HG03097 (cell line): ENCODE measurements around the gene IRF2.
A peak's percentile ranks its signal among the peaks of the same experiment; 100 is the strongest.

Source experiments
- ATAC-seq: cut with Tn5 transposase; IDR thresholded peaks from one replicate; pipeline ENCODE4 v1.9.1; 2021; ENCODE audit not compliant: unreplicated experiment, low FRiP score

The IRF2 gene

DNA sequence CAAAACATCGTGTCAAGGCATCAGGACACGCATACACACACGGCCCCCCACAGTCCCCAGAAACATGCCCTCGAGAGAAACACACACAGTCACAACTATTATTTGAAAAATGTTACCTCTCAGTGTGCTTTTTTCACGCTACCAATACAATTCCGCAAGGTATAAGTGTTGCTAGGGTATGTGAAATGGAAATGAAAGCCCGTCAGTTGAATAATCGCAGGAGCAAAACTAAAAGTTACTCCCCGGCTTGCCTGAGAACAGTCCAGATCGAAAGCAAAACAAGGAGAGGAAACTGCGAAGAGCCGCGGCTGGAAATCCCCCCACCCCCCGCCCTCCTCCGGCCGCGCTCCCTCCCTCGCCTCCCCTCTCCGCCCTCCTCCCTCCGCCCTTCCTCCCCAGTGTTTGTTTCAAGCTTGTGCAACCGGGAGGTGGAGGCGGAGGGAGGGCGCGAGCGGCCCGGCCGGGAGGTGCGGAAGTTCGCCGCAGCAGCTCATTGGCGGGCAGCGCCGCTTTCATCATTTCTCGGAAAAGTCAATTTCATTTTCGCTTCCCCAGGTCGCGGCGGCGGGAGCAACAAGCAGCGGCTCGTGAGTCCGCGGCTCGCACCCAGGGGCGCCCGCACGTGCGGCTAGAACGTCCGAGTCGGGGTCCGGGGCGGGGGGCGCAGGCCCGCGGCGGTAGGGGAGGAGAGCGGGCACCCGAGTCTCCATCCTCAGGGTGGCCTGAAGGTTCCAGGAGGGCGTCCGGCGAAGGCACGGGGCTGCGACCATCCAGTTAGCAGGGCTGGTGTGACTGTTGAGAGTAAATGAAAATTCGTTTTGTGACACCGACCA lies at the start of gene IRF2:
Gene IRF2, minus strand, starts transcription at position 288 of the 833 bp plus-strand sequence. CDS start 45,486 bp downstream, outside the sequence.
- peak; percentile 54 for ATAC-seq

- ATAC-seq: no peak
Observed at GRCh38 chr4:184515606-184516005, 41.3 kb upstream of the IRF2 start.

DNA sequence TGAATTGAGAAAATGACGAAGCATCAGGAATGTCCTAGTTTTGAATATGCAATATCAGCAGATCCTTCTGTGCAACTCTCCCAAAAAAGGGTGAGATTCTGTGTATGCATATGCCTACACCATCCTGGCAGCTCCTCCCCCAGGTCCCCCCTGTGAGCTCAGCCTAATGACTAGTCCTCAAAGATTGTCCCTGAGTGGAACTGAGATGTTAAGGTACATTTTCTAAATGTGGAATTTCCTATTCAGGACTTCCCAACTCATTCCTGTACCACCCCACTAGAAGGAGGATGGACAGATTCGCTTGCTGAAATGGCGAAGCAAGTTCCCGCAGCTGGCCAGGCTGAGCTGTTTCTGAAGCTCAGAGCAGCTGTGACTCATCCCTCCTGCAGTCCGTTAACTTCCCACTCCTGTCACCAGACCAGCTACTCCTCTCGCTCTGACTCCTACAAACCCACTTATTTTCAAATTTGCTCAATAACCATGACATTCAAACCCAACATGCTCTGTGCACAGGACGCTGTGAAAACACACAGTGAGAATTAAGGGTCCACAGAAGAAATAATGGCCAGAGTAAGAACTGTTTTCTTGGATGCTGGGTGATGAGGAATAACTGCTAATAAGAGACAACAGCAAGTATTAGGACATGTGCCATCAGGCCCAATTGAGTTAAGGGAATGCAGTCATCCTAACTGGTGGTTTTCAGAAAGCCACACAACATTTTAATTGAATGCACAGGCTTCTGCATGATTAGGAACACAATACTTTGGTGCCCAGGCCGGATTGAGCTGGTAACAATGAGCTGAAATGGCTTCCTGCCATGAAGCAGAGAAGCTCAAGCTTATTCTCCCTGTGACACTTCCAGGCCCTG lies 40.0 kb upstream of the IRF2 start:
- peak; percentile 96 for ATAC-seq

- no peak for ATAC-seq
Observed at GRCh38 chr4:184513802-184514120, 39.4 kb upstream of the IRF2 start.

- no peak for ATAC-seq
Observed at GRCh38 chr4:184511156-184511555, 36.8 kb upstream of the IRF2 start.

- ATAC-seq: no peak
Observed at GRCh38 chr4:184510401-184510800, 36.1 kb upstream of the IRF2 start.

DNA sequence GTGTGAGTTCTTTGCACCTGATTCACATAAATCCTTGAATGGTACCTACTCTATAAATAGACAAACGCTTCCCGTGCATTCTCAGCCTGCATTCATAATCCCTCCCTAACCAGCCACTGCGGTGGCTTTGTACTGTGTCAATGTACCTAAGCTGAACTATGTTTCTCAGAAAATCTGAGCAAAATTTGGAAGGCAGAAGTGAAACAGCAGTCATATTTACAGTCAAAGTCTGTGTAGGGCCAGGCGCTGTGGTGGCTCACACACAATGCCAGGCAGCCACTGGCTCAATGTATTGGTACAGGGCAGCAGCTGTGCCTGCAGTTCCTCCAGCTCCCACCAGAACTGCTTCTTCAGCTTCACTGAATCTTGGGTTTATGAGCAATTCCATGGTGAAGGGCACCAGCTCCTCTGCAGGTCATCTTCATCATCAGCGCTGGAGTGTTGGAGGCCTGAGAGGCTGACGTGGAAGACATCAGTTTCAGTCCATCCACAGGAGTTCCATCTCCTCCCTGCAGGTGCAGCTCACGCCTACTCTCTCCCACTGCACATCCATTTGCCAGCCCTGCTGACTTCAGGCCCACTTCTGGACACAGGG lies 32.3 kb upstream of the IRF2 start:
- peak; percentile 96 for ATAC-seq

GRCh38 chr4:184504385-184504784 lies 30.0 kb upstream of the IRF2 start:
- no peak for ATAC-seq

GRCh38 chr4:184503869-184504300 lies 29.5 kb upstream of the IRF2 start:
- no peak for ATAC-seq

DNA sequence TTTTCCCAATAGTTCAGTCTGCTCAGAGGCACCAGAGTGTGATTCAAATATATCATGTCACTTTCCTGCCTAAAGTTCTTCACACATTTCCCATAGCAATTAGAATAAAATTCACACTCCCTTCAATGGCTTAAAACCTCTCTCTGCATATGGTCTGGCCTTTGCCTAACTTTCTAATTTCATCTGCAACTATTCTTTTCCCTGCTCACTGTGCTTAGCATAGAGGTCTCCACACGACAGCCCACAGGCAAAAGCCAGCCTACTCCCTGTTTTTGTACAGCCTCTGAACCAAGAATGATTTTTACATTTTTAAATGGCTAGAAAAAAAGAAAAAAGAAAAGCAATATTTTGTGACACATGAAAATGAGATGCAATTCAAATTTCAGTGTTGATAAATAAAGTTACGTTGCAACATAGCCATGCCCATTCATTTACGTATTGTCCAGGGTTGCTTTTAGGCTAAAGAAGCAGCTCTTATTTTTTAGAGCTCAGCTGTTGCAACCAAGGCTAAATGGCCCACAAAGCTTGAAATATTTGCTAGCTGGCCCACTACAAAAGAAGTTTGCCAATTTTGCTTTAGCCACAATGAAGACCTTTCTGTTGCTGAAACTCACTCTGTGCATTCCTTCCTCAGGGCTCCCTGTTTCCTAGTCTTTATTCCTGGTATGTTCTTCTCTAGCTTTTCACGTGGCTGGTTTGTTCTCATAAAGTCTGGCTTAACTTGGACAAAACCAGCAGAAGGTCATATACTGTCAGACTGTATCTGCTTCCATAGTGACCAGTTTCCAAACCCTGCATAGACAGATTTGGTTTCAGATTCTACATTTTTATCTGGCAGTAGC lies 26.6 kb upstream of the IRF2 start:
- no peak for ATAC-seq

DNA sequence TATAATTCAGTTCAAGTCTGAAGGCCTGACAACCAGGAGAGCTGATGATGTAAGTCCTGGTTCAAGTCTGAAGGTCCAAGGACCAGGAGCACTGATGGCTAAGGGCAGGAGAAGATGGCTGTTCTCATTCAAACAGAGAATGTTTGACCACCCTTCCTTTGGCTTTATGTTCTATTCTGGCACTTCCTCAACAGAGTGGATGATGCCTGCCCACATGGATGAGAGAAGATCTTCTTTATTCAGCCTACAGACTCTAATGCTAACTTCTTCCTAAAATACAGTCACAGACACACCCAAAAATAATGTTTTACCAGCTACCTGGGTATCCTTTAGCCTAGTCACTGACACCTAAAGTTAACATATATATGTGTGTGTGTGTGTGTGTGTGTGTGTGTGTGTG lies 25.6 kb upstream of the IRF2 start:
- no peak for ATAC-seq

GRCh38 chr4:184498598-184498997 lies 24.2 kb upstream of the IRF2 start:
- ATAC-seq: no peak

DNA sequence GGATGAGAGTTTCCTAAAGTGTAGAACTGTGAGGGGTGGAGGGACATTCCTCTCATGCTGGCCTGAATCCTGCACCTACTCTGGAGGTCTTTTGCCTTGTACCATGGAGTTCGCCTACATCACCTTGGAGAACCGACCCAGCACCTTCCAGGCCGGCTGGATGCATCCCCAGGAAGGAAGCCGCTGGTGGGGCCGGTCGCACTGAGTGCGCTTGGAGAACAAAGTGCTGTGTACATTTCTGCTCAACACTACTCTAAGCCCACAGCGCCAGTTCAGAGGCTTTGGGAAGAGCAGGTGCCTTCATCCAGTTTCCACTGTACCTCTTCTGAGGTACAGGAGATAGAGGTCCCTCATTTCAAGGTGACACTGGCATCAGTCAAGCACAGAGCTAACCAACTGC lies 15.4 kb upstream of the IRF2 start:
- no peak for ATAC-seq

DNA sequence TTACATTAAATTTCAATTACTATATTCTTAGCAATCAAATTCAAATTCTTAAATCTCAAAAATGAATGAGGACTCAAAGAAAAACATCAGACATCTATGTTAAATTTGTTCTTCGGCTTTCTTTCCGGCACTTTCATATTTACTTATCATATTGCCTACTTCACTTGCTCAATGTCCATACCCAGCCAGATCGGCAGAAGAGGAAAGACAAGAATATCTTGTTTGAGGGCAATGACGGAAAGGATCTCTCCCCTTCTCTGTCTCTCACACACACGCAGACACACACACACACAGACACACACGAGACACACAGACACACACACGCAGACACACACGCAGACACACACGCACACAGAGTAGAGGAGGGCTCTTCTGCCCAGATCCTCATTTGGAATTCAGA lies 13.2 kb upstream of the IRF2 start:
- ATAC-seq: no peak

DNA sequence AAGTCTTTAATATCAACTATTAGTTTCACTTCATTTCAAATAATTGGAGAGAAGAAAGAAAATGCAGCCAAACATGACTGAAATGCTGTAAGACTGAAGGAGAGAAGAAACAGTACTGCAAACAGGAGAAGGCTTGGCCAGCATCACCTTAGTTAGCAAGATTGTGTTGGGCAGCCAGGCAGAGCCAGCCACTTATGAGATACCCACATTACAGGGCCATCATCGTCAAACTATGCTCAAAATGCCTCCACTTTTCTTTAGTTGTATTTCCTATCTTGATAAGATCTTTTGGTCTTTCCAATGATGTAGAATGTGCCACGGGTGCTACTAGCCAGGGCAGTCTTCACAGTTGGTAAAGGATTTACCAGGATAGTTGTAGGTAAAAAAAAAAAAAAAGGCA lies 10.9 kb upstream of the IRF2 start:
- no peak for ATAC-seq

DNA sequence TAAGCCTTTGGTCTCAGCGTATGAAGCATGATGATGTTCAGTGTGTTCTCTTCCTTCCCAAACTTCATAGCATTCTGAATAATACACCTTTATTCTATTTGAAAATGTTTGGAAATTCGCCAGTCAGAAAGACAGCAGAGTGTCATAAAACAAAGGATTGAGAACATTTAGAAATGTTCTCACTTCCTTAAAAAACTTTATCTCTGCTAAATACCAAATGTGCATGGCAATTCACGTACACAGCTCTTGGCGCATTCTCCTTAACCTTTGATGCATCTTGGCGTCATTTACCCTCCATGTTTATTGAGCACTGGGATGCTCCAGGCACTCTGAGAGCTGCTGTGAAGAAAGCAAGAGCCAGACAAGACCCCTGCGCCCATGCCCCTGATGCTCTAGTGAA lies 7.2 kb upstream of the IRF2 start:
- ATAC-seq: no peak

- no peak for ATAC-seq
Observed at GRCh38 chr4:184479516-184479950, 5.2 kb upstream of the IRF2 start.

GRCh38 chr4:184477201-184477999 lies 3.0 kb upstream of the IRF2 start:
- ATAC-seq: no peak

DNA sequence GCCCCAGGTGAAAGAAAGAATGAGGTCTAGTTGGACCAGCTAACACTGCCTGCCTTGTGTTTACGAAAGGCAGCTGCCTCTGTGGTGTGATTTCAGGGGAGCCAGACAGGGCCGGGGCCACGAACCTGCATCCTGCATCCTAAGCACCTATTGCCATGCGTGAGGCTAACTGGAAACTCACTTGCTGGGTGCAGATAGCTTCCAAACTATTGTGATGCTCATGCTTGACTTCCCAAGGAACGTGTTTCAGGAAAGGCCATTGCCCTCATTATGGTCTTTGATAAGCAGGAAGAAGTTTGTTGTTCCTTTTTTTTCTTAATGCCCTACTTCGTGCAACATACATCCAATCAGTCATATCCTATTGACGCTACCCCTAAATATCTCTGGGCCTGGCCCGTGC lies 2.3 kb upstream of the IRF2 start:
- no peak for ATAC-seq

DNA sequence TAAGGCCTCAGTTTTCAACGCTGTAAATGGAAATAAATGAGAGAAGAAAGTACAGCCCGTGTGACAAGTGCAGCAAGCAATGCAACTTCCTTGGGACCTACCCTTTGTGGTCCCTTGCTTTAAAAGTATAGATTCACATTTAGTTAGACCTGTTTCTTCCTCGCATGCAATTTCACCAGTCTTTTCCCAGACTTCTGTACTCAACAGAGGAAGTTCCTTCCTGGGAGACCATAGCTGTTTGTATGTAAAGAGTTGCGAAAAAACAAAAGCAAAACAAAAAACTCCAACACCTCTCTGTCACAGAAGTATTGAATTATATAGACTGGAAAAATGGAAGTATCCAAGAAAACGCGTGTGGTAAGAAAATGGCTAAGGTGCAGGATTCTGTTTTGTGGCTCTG lies 1.1 kb upstream of the IRF2 start:
- no peak for ATAC-seq
